AG08396 (cell line): ENCODE results near the gene TNNC1.

Experiments used
- DNase-seq: peaks from one replicate; pipeline ENCODE4 v3.0.0; 2012; ENCODE audit warnings: low spot score, mixed read lengths

Gene TNNC1

GRCh38 chr3:52458770-52459545 is 5.1 kb upstream of the TNNC1 start:
- DNase-seq = no peak

GRCh38 chr3:52458031-52458760 is 4.4 kb upstream of the TNNC1 start:
- DNase-seq = no peak

GRCh38 chr3:52456800-52457183 is 3.0 kb upstream of the TNNC1 start:
- DNase-seq = no peak

- DNase-seq = peak; percentile 61
Measured at GRCh38 chr3:52456169-52456799, 2.4 kb upstream of the TNNC1 start.

GRCh38 chr3:52455283-52456168 is 1.7 kb upstream of the TNNC1 start, which contains the start of gene NISCH:
Gene NISCH, plus strand, starts transcription at chr3:52455604. Its CDS starts 38 bp downstream, at chr3:52455642.
- DNase-seq = peak; percentile 96

GRCh38 chr3:52454938-52455282 is 1.1 kb upstream of the TNNC1 start:
- no peak for DNase-seq

GRCh38 chr3:52454250-52454937 is 553 bp upstream of the TNNC1 start:
- DNase-seq = no peak

- no peak for DNase-seq
Measured at GRCh38 chr3:52452570-52453221, 1.1 kb downstream of the TNNC1 start.

- no peak for DNase-seq
Measured at GRCh38 chr3:52452126-52452525, 1.7 kb downstream of the TNNC1 start.

- no peak for DNase-seq
Measured at GRCh38 chr3:52451237-52452083, 2.4 kb downstream of the TNNC1 start.

- DNase-seq = no peak
Measured at GRCh38 chr3:52450489-52451236, 3.2 kb downstream of the TNNC1 start.

GRCh38 chr3:52447512-52448355 is 6.1 kb downstream of the TNNC1 start:
- DNase-seq = no peak

- peak; percentile 75 for DNase-seq
Measured at GRCh38 chr3:52446631-52447511, 7.0 kb downstream of the TNNC1 start.

GRCh38 chr3:52446042-52446441 is 7.8 kb downstream of the TNNC1 start:
- no peak for DNase-seq

- peak; percentile 82 for DNase-seq
Measured at GRCh38 chr3:52444860-52445793, 8.7 kb downstream of the TNNC1 start, which contains the start of gene SEMA3G. Gene SEMA3G, minus strand, starts transcription at chr3:52445103. Its CDS starts 76 bp downstream, at chr3:52445027.
